ENCODE results near the gene C4BPB.
A peak's percentile ranks its signal among the peaks of the same experiment; 100 is the strongest.

Gene C4BPB

GRCh38 chr1:207067665-207068064 is 21.0 kb upstream of the C4BPB start:
- TF ChIP-seq JUND (IDR thresholded peaks at IDR 0.05; ENCODE audit: low read depth): no peak
- no peak for DNase-seq (ENCODE audit: low read depth in 1 of 2, low spot score in 1 of 2)
- in situ Hi-C loops (cut with HindIII; ENCODE audit: low pct_unique_long_range_greater_than_20kb, low sequenced_read_pairs): no loop called here

- TF ChIP-seq JUND (IDR thresholded peaks at IDR 0.05; ENCODE audit: low read depth): no peak
- in situ Hi-C loops (cut with HindIII; ENCODE audit: low pct_unique_long_range_greater_than_20kb, low sequenced_read_pairs): no loop called here
- no peak for DNase-seq (ENCODE audit: low read depth in 1 of 2, low spot score in 1 of 2)
Measured at GRCh38 chr1:207069061-207069460, 19.6 kb upstream of the C4BPB start.

GRCh38 chr1:207069858-207070506 is 18.7 kb upstream of the C4BPB start:
- no peak for DNase-seq (ENCODE audit: low read depth in 1 of 2, low spot score in 1 of 2)
- TF ChIP-seq JUND (IDR thresholded peaks at IDR 0.05; ENCODE audit: low read depth): no peak
- in situ Hi-C loops (cut with HindIII; ENCODE audit: low pct_unique_long_range_greater_than_20kb, low sequenced_read_pairs): no loop called here

GRCh38 chr1:207070811-207071210 is 17.8 kb upstream of the C4BPB start:
- in situ Hi-C loops (cut with HindIII; ENCODE audit: low pct_unique_long_range_greater_than_20kb, low sequenced_read_pairs): no loop called here
- no peak for TF ChIP-seq JUND (IDR thresholded peaks at IDR 0.05; ENCODE audit: low read depth)
- DNase-seq (ENCODE audit: low read depth in 1 of 2, low spot score in 1 of 2): no peak

- DNase-seq (ENCODE audit: low read depth in 1 of 2, low spot score in 1 of 2): no peak
- no peak for TF ChIP-seq JUND (IDR thresholded peaks at IDR 0.05; ENCODE audit: low read depth)
- in situ Hi-C loops (cut with HindIII; ENCODE audit: low pct_unique_long_range_greater_than_20kb, low sequenced_read_pairs): no loop called here
Measured at GRCh38 chr1:207071426-207071825, 17.2 kb upstream of the C4BPB start.

GRCh38 chr1:207072233-207072632 is 16.4 kb upstream of the C4BPB start:
- DNase-seq (ENCODE audit: low read depth in 1 of 2, low spot score in 1 of 2): no peak
- no peak for TF ChIP-seq JUND (IDR thresholded peaks at IDR 0.05; ENCODE audit: low read depth)
- in situ Hi-C loops (cut with HindIII; ENCODE audit: low pct_unique_long_range_greater_than_20kb, low sequenced_read_pairs): no loop called here

GRCh38 chr1:207073906-207074820 is 14.5 kb upstream of the C4BPB start:
- in situ Hi-C loops (cut with HindIII; ENCODE audit: low pct_unique_long_range_greater_than_20kb, low sequenced_read_pairs): no loop called here
- peak in 1 of 2 experiments; percentile 42 for DNase-seq (ENCODE audit: low read depth in 1 of 2, low spot score in 1 of 2)
- no peak for TF ChIP-seq JUND (IDR thresholded peaks at IDR 0.05; ENCODE audit: low read depth)

- no peak for TF ChIP-seq JUND (IDR thresholded peaks at IDR 0.05; ENCODE audit: low read depth)
- DNase-seq (ENCODE audit: low read depth in 1 of 2, low spot score in 1 of 2): no peak
- in situ Hi-C loops (cut with HindIII; ENCODE audit: low pct_unique_long_range_greater_than_20kb, low sequenced_read_pairs): no loop called here
Measured at GRCh38 chr1:207076181-207076955, 12.3 kb upstream of the C4BPB start.

GRCh38 chr1:207077012-207077411 is 11.6 kb upstream of the C4BPB start:
- in situ Hi-C loops (cut with HindIII; ENCODE audit: low pct_unique_long_range_greater_than_20kb, low sequenced_read_pairs): no loop called here

GRCh38 chr1:207077470-207078377 is 10.9 kb upstream of the C4BPB start:
- in situ Hi-C loops (cut with HindIII; ENCODE audit: low pct_unique_long_range_greater_than_20kb, low sequenced_read_pairs): no loop called here
- TF ChIP-seq JUND (IDR thresholded peaks at IDR 0.05; ENCODE audit: low read depth): no peak
- DNase-seq (ENCODE audit: low read depth in 1 of 2, low spot score in 1 of 2): peak; percentile 66 to 88

More at GRCh38 chr1:207077012-207077411, 11.6 kb upstream of the C4BPB start:
- DNase-seq (ENCODE audit: low read depth in 1 of 2, low spot score in 1 of 2): no peak
- TF ChIP-seq JUND (IDR thresholded peaks at IDR 0.05; ENCODE audit: low read depth): no peak

GRCh38 chr1:207078578-207079132 is 10.0 kb upstream of the C4BPB start:
- DNase-seq (ENCODE audit: low read depth in 1 of 2, low spot score in 1 of 2): no peak
- no peak for TF ChIP-seq JUND (IDR thresholded peaks at IDR 0.05; ENCODE audit: low read depth)
- in situ Hi-C loops (cut with HindIII; ENCODE audit: low pct_unique_long_range_greater_than_20kb, low sequenced_read_pairs): no loop called here

All from T47D (cell line).